Measurements from ENCODE around the gene BRPF1.

Gene BRPF1

GRCh38 chr3:9701711-9702110 lies 29.8 kb upstream of the BRPF1 start:
- no peak for DNase-seq

DNA sequence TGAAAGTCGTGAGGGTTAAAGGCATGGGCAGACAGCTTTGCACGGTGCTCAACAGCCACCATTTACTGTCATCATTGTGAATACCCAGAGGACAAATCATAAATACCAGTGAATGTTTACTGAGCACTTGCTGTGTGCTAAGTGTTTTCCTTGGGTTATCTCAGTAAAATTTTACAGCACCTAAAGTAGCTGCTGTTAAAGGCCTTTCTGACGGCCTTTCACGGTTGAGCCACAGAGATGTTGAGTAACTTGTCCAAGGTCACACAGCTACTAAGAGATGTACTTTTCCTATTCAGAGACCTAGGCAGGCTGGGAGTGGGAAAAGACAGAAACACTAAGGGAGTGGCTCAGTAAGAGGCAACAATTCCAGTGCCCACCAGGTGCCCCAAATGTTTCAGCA lies 28.3 kb upstream of the BRPF1 start:
- no peak for DNase-seq

- DNase-seq, result no peak
Measured at GRCh38 chr3:9703736-9704346, 27.7 kb upstream of the BRPF1 start, which contains the start of gene CPNE9. Gene CPNE9 (plus strand): TSS chr3:9703833. CDS start chr3:9703997, 164 bp downstream.

- no peak for DNase-seq
Measured at GRCh38 chr3:9704347-9705322, 26.9 kb upstream of the BRPF1 start.

GRCh38 chr3:9710174-9710739 lies 21.3 kb upstream of the BRPF1 start:
- no peak for DNase-seq

DNA sequence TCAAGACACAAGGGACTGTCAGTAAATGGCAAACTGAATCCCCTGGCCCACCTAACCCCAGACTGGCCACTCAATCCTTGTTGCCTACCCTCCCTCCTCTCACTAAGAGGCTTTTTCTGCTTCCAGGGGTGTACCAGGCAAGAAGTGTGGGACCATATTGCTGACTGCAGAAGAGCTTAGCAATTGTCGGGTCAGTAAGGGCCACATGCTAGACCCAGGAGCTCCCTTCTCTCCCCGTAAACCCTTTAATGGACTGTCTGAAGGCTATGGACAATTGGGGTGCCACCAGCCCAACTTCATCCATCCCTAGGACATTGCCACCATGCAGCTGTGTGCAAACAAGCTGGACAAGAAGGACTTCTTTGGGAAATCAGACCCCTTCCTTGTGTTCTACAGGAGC lies 19.1 kb upstream of the BRPF1 start:
- DNase-seq, result no peak

GRCh38 chr3:9713142-9713541 lies 18.4 kb upstream of the BRPF1 start:
- DNase-seq, result no peak

GRCh38 chr3:9715136-9715535 lies 16.4 kb upstream of the BRPF1 start:
- no peak for DNase-seq

GRCh38 chr3:9715764-9716437 lies 15.6 kb upstream of the BRPF1 start:
- DNase-seq, result peak; percentile 37 to 64

DNA sequence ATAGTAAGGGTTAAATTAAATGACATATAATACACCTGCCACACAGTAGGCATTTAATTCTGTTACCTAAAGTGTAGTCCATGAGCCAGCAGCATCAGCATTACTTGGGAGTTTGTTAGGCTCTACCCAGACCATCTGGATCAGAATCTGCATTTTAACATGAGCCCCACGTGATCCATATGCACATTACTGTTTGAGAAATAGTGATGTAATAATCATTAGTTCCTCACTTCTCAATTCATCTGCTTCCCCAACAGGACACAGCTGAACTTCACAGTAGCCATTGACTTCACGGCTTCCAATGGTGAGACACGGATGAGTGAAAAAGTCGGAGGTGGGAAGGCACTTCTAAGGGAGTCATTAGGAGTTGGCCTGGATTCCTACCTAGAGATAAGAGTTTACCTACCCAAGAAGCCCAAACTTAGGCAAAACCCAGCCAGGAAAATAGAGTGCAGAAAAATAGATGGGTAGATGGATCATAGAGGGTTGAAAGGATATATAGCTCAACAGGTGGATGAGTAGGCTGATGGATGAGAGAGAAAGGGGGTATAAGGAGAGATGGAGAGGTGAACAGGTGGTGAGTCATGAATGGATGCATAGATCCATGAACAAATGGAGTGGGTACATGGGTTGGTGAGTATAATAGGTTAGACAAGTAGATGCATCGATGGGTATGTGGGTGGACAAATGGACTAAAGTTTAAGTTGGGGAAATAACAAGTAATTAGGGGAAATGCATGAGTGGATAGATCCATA lies 14.6 kb upstream of the BRPF1 start:
- no peak for DNase-seq

- DNase-seq, result no peak
Measured at GRCh38 chr3:9717563-9717962, 14.0 kb upstream of the BRPF1 start.

GRCh38 chr3:9718118-9718517 lies 13.4 kb upstream of the BRPF1 start:
- DNase-seq, result no peak

GRCh38 chr3:9721015-9721699 lies 10.4 kb upstream of the BRPF1 start:
- no peak for DNase-seq

DNA sequence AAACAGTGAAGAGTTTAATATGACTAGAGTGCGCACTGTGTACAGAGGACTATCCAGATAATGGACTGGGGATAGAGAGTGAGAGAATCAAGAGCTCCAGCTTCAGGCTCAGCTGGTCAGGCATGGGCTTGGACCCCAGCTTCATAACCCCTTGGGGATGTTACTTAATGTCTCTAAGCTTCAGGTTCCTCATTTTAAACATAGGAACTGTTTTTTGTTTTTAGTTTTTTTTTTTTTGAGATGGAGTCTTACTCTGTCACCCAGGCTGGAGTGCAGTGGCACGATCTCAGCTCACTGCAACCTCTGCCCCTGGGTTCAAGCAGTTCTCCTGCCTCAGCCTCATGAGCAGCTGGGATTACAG lies 9.9 kb upstream of the BRPF1 start:
- DNase-seq, result no peak

DNA sequence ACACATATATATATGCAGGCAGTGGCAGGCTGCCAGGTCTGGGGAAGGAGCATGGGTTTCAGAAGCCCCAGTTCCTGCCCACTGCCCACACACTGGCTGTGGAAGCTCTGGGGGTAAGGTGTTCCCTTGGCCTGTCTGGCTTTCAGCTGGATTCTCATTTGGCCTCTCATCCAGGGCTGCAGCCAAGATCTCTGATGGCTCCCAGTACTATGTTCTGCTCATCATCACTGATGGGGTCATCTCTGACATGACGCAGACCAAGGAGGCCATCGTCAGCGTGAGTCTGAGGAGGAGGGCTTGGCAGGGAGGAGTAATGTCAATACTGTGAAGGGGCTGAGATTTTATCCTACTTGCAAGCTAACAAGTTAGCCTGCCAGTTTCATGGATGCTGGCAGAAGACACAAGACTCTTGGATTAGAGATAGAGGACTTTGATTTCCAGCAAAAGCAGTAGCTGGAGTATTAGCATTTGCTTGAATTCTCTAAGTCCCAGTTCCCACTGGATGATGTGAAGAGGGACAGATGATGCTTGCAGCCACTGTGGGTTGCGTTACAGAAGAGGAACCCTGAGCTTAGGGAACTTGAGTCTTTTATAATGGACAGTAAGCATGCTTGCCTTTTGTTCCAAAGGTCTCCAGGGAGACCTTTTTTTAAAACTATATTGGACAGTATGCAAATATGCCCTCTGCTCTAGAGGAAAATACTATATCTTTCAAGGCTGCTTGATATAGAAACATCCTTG lies 5.6 kb upstream of the BRPF1 start:
- no peak for DNase-seq

DNA sequence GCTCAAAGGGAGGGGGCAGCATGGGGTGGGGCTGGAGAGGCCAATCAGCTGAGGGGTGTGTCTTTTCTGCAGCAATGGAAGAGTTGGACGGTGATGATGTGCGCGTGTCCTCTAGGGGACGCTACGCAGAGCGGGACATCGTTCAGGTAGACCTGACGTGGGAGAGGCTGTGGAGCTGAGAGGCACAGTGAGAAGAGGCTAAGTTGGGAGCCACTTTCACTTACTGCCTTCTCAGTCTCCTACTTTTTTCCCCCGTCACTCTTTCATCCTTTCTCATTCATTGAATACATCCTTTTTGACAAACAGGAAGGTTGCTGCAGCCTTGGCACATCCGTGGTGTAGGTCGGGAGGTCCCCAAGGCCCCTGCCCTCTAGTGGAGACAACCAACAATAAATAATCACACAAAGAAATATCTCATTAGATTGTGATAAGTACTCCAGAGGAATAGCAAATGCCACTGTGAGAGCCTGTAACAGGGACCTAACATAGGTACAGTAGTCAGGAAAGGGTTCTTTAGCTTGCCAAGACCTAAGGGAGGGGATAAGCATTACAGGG lies 4.4 kb upstream of the BRPF1 start:
- no peak for DNase-seq

GRCh38 chr3:9727743-9728142 lies 3.8 kb upstream of the BRPF1 start:
- no peak for DNase-seq

DNA sequence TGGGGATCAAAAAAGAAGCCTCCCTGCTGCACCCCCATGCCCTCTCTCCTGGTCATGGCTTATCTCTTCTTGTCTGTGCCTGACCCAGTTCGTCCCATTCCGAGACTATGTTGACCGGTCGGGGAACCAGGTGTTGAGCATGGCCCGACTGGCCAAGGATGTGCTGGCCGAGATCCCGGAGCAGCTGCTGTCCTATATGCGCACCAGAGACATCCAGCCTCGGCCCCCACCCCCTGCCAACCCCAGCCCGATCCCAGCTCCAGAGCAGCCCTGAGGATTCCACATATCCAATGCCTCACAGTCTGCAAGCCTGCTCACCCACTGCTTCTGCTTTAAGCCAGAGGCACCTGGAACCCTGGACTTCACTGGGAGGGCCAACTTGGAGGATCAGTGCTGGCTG lies 2.1 kb upstream of the BRPF1 start:
- DNase-seq, result no peak

- peak in 1 of 2 donors; percentile 82 for DNase-seq
Measured at GRCh38 chr3:9730657-9731205, 804 bp upstream of the BRPF1 start.

GRCh38 chr3:9732080-9732739 lies 675 bp downstream of the BRPF1 start:
- DNase-seq, result no peak

Data from hippocampal formation (tissue), 2 donors.